Adrenal gland (tissue), 12 donors: ENCODE data around the gene C16orf89. TPM values are rescaled to one million over a fixed set of nuclear protein-coding genes. Genes with fewer than 3 reads are reported as not detected.

Experiments used
- DNase-seq, 7 donors: peaks; one replicate each; pipeline ENCODE4 v3.0.0-alpha.2; 2019 to 2020
- H3K27ac ChIP-seq, 5 donors: fragments of 200-600 bp; sonication (generic) in 4 of 5; 1 replicate in 3 of 5; 2 replicates in 2 of 5; pipeline versions ENCODE4 v1.5.1 to v1.8.0; 2016 to 2020; ENCODE audit warnings: mild to moderate bottlenecking in 1 of 5
- H3K27me3 ChIP-seq: fragments of 200-600 bp; 2 replicates; pipeline ENCODE4 v1.8.0; 2021
- H3K36me3 ChIP-seq, 2 donors: fragments of 200-600 bp; replicated peaks in 1 of 2; 1 replicate in 1 of 2; 2 replicates in 1 of 2; pipeline versions ENCODE4 v1.5.1 to v1.8.0; 2018 to 2022
- H3K4me1 ChIP-seq, 2 donors: fragments of 200-600 bp; replicated peaks in 1 of 2; 1 replicate in 1 of 2; 2 replicates in 1 of 2; pipeline versions ENCODE4 v1.5.1 to v1.8.0; 2018 to 2021
- H3K4me3 ChIP-seq, 4 donors: fragments of 200-600 bp; sonication (generic) in 3 of 4; one replicate each; pipeline ENCODE4 v1.5.1; 2016 to 2018
- H3K9me3 ChIP-seq, 3 donors: fragments of 200-600 bp; sonication (generic) in 1 of 3; replicated peaks in 1 of 3; 1 replicate in 2 of 3; 2 replicates in 1 of 3; pipeline versions ENCODE4 v1.5.1 to v1.8.0; 2016 to 2021
- POLR2A ChIP-seq, 2 donors: fragments of 450-650 bp; IDR thresholded peaks; one replicate each; pipeline ENCODE4 v1.6.1; 2017; ENCODE audit warnings: antibody characterized with exemption in 2 of 2, mild to moderate bottlenecking in 2 of 2, moderate library complexity in 1 of 2
- WGBS, 4 donors: extraction: QIAGEN DNeasy Blood & Tissue Kit in 2 of 4; methylation state at CpG; one replicate each; pipeline versions ENCODE4 v1.1.5 to v1.1.7; 2013 to 2017; 5-methylcytosine and 5-hydroxymethylcytosine counted together
- intact Hi-C, 2 donors: fragments of 100-400 bp; cut with DNase I; formaldehyde crosslinking; loops; one replicate each; pipeline versions ENCODE4 v1.14.1 to v1.15.0; 2022 to 2023
- polyA plus RNA-seq, 3 donors: library from polyadenylated mRNA; stranded (reverse); fragments of 200-250 nt in 2 of 3; fragments of 350-450 nt in 1 of 3; fragmentation: Illumina TruSeq in 1 of 3; extraction: RNeasy Lipid Tissue Mini Kit (QIAGEN cat#74804) in 1 of 3; gene quantifications; one replicate each; pipeline ENCODE4 v1.2.3, GENCODE V29; 2013 to 2014
- total RNA-seq, 9 donors: library from RNA; depleted of rRNA in 4 of 9; stranded (reverse); fragments of >200 nt in 4 of 9; fragments of 120-200 nt in 1 of 9; fragmentation: NEBNext Ultra II Directional in 1 of 9; extraction: Animal tissue kit (Norgen Biotek cat#: 25700) in 1 of 9; gene quantifications; one replicate each; pipeline versions ENCODE4 v1.1.0 to v1.2.4, GENCODE V29; 2013 to 2023
- TF ChIP-seq, protein P1 (sequence below), 6 experiments: fragments of 450-650 bp in 4 of 6; fragments of 200-600 bp in 2 of 6; sonication (generic) in 1 of 6; IDR thresholded peaks; 1 replicate in 5 of 6; 2 replicates in 1 of 6; pipeline versions ENCODE4 v1.5.1 to v1.8.0; 2016 to 2021; ENCODE audit warnings: antibody characterized with exemption in 6 of 6, mild to moderate bottlenecking in 2 of 6, moderate library complexity in 1 of 6
- donor health status: healthy with polysubstance abuse.
- donor health status: Bipolar disorder and iron deficiency.
- donor health status: DM: yes; HTN: yes; CAD: no.
- donor health status: DM: no; HTN: no; CAD: no.
- donor health status: DM: no; HTN: no; CAD: no.
- donor health status: DM: yes; HTN: yes; CAD: no.

Gene C16orf89
- total and polyA plus RNA-seq, 12 donors, result 1.00 to 27.9 (median 4.6) TPM

- Histone ChIP-seq H3K4me1 (no peaks in the 10 kb centered on the region), H3K27ac (no peak overlapping the region), H3K27me3 (no peaks in the 10 kb centered on the region), H3K9me3 (no peaks in the 10 kb centered on the region), H3K4me3 (no peak overlapping the region), H3K36me3 (no peaks in the 10 kb centered on the region)
- DNase-seq, result no peak
- 58 to 71% (median 63%) methylated on average over 6 to 7 of the region's 7 CpGs for WGBS, 4 donors
- intact Hi-C loops, result no loop called here
- TF ChIP-seq POLR2A (IDR thresholded peaks at IDR 0.05), result no peak
- TF ChIP-seq, protein P1, sequence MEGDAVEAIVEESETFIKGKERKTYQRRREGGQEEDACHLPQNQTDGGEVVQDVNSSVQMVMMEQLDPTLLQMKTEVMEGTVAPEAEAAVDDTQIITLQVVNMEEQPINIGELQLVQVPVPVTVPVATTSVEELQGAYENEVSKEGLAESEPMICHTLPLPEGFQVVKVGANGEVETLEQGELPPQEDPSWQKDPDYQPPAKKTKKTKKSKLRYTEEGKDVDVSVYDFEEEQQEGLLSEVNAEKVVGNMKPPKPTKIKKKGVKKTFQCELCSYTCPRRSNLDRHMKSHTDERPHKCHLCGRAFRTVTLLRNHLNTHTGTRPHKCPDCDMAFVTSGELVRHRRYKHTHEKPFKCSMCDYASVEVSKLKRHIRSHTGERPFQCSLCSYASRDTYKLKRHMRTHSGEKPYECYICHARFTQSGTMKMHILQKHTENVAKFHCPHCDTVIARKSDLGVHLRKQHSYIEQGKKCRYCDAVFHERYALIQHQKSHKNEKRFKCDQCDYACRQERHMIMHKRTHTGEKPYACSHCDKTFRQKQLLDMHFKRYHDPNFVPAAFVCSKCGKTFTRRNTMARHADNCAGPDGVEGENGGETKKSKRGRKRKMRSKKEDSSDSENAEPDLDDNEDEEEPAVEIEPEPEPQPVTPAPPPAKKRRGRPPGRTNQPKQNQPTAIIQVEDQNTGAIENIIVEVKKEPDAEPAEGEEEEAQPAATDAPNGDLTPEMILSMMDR (IDR thresholded peaks at IDR 0.05), result no peak
Measured at GRCh38 chr16:5064915-5065314, 841 bp downstream of the C16orf89 start.

DNA sequence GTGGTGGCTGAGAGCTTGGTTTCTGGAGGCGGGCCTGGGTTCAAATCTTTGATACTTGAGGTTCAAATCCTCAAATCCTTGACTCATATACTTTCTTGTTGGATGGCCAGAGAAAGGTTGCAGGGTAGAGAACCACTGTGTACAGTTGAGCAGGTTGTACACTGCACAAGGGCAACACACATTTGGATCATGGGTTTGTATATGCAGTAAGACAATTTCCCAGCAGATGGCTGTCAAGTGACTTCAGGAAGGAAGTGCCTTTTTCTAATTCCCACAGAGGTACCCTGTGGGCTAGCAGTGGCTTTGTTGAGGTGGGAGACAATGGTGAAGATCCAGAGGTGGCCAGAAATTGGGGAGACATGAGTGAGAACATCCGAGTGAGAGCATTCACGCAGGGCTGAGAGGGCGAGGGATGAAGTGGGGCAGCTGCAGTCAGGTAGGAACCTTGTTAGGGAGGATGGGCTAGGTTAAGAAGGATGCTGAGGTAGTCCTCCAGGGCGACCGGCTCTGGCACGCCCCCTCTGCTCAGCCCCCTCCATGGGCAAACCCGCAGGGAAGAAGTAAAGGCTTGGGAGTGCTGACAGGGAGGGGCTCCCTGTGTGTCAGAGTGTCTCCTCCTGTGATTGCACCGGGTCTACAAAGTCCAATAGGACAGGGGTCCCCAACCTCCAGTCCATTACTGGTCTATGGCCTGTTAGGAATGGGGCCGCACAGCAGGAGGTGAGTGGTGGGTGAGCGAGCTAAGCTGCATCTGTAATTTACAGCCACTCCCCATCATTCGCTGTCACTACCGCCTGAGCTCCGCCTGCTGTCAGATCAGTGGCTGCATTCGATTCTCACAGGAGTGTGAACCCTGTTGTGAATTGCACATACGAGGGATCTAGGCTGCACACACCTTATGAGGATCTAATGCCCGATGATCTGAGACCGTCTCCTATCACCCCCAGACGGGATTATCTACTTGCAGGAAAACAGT, 2.7 kb downstream of the C16orf89 start:
- Histone ChIP-seq H3K27ac (no peak overlapping the region), H3K27me3 (no peaks in the 10 kb centered on the region), H3K4me3 (no peak overlapping the region), H3K9me3 (no peaks in the 10 kb centered on the region), H3K4me1 (no peaks in the 10 kb centered on the region), H3K36me3 (no peaks in the 10 kb centered on the region)
- intact Hi-C loops, result no loop called here
- no peak for DNase-seq
- WGBS, 4 donors, result 71 to 75% (median 72%) methylated on average over 17 to 19 of the region's 19 CpGs
- TF ChIP-seq POLR2A (IDR thresholded peaks at IDR 0.05), result no peak
- TF ChIP-seq, protein P1 (IDR thresholded peaks at IDR 0.05), result no peak

DNA sequence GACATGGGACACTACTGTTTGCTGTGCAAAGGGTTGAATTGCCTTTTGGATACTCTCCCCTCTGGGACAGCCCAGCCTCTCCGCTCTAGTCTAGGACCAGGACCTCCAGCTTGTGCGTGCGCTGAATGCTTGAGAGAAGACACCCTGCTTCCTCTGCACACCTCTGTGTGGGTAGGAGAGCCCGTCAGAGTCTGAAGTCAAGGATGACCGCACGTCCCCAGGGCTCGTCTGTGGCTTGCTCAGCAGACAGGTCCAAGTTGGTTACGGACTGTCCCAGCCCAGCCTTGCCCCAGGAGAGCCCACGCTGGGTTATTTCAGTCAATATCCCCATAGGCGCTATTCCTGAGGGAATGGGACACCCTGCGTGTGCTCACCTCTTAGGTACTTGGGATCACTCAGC, 3.7 kb downstream of the C16orf89 start:
- Histone ChIP-seq H3K4me3 (no peak overlapping the region), H3K4me1 (no peaks in the 10 kb centered on the region), H3K27ac (no peak overlapping the region), H3K36me3 (no peaks in the 10 kb centered on the region), H3K9me3 (no peaks in the 10 kb centered on the region), H3K27me3 (no peaks in the 10 kb centered on the region)
- WGBS, 4 donors, result 89 to 95% (median 92%) methylated on average over 5 to 11 of the region's 11 CpGs
- no peak for DNase-seq
- TF ChIP-seq, protein P1 (IDR thresholded peaks at IDR 0.05), result no peak
- no peak for TF ChIP-seq POLR2A (IDR thresholded peaks at IDR 0.05)
- intact Hi-C loops, result no loop called here

GRCh38 chr16:5060073-5060641, 5.6 kb downstream of the C16orf89 start:
- intact Hi-C loops, result no loop called here
- Histone ChIP-seq H3K4me1 (no peaks in the 10 kb centered on the region), H3K36me3 (no peaks in the 10 kb centered on the region), H3K4me3 (no peak overlapping the region), H3K27ac (no peak overlapping the region), H3K27me3 (no peaks in the 10 kb centered on the region), H3K9me3 (no peaks in the 10 kb centered on the region)
- TF ChIP-seq, protein P1 (IDR thresholded peaks at IDR 0.05), result no peak
- no peak for TF ChIP-seq POLR2A (IDR thresholded peaks at IDR 0.05)
- 80 to 84% (median 81%) methylated on average over 3 to 10 of the region's 10 CpGs for WGBS, 4 donors
- DNase-seq, result no peak
